PC-9 (cell line): ENCODE data around the gene UBE2H. TPM values are rescaled to one million over a fixed set of nuclear protein-coding genes. Genes with fewer than 3 reads are reported as not detected.

ENCODE experiments used
- BruUV-seq: library from RNA; stranded (reverse); fragments of 400-500 nt; replicated peaks from 2 replicates; lab custom pipeline; 2021; lab: Mats Ljungman, UMichigan
- CTCF ChIA-PET: fragments of 300-600 bp; sonication (Branson Sonifier 250); formaldehyde crosslinking; loops from one replicate; lab custom pipeline; 2022; ENCODE audit warnings: antibody characterized with exemption; lab: Charles Lee
- POLR2A ChIA-PET: fragments of 300-600 bp; sonication (Branson Sonifier 250); formaldehyde crosslinking; loops from one replicate; lab custom pipeline; 2022; ENCODE audit warnings: antibody characterized with exemption; ENCODE audit not compliant: unreplicated experiment; lab: Charles Lee
- DNase-seq, 2 experiments: peaks; one replicate each; pipeline versions ENCODE4 v3.0.0 to v3.0.0-alpha.2; 2015 to 2022; ENCODE audit warnings: mixed read lengths in 1 of 2
- H2AFZ ChIP-seq: fragments of 200-600 bp; sonication (generic); 2 replicates; pipeline ENCODE4 v1.8.1; 2017; ENCODE audit warnings: antibody characterized with exemption
- H3F3A ChIP-seq: fragments of 200-600 bp; sonication (generic); 2 replicates; pipeline ENCODE4 v1.8.1; 2017; ENCODE audit warnings: antibody characterized with exemption, mild to moderate bottlenecking, low read depth; ENCODE audit not compliant: insufficient read depth
- H3K27ac ChIP-seq: fragments of 200-600 bp; sonication (generic); 2 replicates; pipeline ENCODE4 v1.6.1; 2016; ENCODE audit warnings: mixed run types
- H3K27me3 ChIP-seq: fragments of 200-600 bp; sonication (generic); 2 replicates; pipeline ENCODE4 v1.6.1; 2016; ENCODE audit warnings: low read depth, mixed run types; ENCODE audit not compliant: insufficient read depth
- H3K36me3 ChIP-seq: fragments of 200-600 bp; sonication (generic); 2 replicates; pipeline ENCODE4 v1.6.1; 2016; ENCODE audit warnings: low read depth, mixed run types
- H3K4me1 ChIP-seq: fragments of 200-600 bp; sonication (generic); replicated peaks from 2 replicates; pipeline ENCODE4 v1.6.1; 2016; ENCODE audit warnings: mixed run types; ENCODE audit not compliant: insufficient read depth
- H3K4me2 ChIP-seq: fragments of 200-600 bp; sonication (generic); 2 replicates; pipeline ENCODE4 v1.6.1; 2017; ENCODE audit warnings: mixed run types
- H3K4me3 ChIP-seq: fragments of 200-600 bp; sonication (generic); 2 replicates; pipeline ENCODE4 v1.6.1; 2016; ENCODE audit warnings: mixed run types
- H3K79me2 ChIP-seq: fragments of 200-600 bp; sonication (generic); 2 replicates; pipeline ENCODE4 v1.6.1; 2017; ENCODE audit warnings: low read depth, mixed run types
- H3K9me2 ChIP-seq: fragments of 200-600 bp; sonication (generic); 2 replicates; pipeline ENCODE4 v1.8.1; 2017; ENCODE audit warnings: mild to moderate bottlenecking; ENCODE audit not compliant: insufficient read depth
- H3K9me3 ChIP-seq: fragments of 200-600 bp; sonication (generic); 2 replicates; pipeline ENCODE4 v1.8.1; 2016; ENCODE audit warnings: low read depth; ENCODE audit not compliant: insufficient read depth
- H4K20me1 ChIP-seq: fragments of 200-600 bp; sonication (generic); 2 replicates; pipeline ENCODE4 v1.8.1; 2017; ENCODE audit not compliant: insufficient read depth
- CTCF ChIP-seq: fragments of 200-600 bp; sonication (generic); conservative IDR thresholded peaks from 2 replicates; pipeline ENCODE4 v1.6.1; 2017; ENCODE audit warnings: mixed run types, antibody characterized with exemption, mild to moderate bottlenecking, moderate library complexity
- EZH2 ChIP-seq: fragments of 200-600 bp; sonication (generic); IDR thresholded peaks from 2 replicates; pipeline ENCODE4 v1.8.0; 2017; ENCODE audit warnings: antibody characterized with exemption, low read depth
- intact Hi-C: fragments of 100-400 bp; cut with micrococcal nuclease; formaldehyde crosslinking; loops from one replicate; pipeline ENCODE4 v1.10.0; 2022; ENCODE audit not compliant: unreplicated experiment
- total RNA-seq: library from RNA; stranded (reverse); gene quantifications from 2 replicates; pipeline ENCODE4 v1.2.3, GENCODE V29; 2021

Gene UBE2H
- total RNA-seq, 1 experiment from 2014 or later = 211 TPM

- Histone ChIP-seq H4K20me1 (peaks cover 47% of the 10 kb centered on the region), H3K79me2 (peaks cover 78% of the 10 kb centered on the region), H3K36me3 (peaks cover 18% of the 10 kb centered on the region), H3K27me3 (no peaks in the 10 kb centered on the region), H3K4me2 (no peak overlapping the region), H3K4me3 (no peak overlapping the region), H3F3A (peaks cover 26% of the 10 kb centered on the region; the same call in 1 of the 2 replicates), H3K4me1 (no peaks in the 10 kb centered on the region), H2AFZ (no peak overlapping the region), H3K27ac (no peak overlapping the region), H3K9me2 (no peaks in the 10 kb centered on the region), H3K9me3 (no peaks in the 10 kb centered on the region)
- POLR2A ChIA-PET = no interaction called here
- TF ChIP-seq CTCF (no peak), EZH2 (no peak)
- no TSS peak for BruUV-seq
- CTCF ChIA-PET = no interaction called here
- intact Hi-C loops = no loop called here
- no peak for DNase-seq
Measured at GRCh38 chr7:129923709-129924108, 29.1 kb downstream of the UBE2H start.

GRCh38 chr7:129919492-129919891 is 33.3 kb downstream of the UBE2H start:
- CTCF ChIA-PET = interaction anchor here (1.1 kb wide), 1 partner anchor 15 kb away, joined by 3 read pairs; no protein-coding TSS in a partner anchor
- POLR2A ChIA-PET = no interaction called here
- Histone ChIP-seq H3K27me3 (no peaks in the 10 kb centered on the region), H3K36me3 (peaks cover 14% of the 10 kb centered on the region), H3F3A (peaks cover 19% of the 10 kb centered on the region; the same call in 1 of the 2 replicates), H3K79me2 (peaks cover 85% of the 10 kb centered on the region), H2AFZ (no peak overlapping the region), H3K9me3 (no peaks in the 10 kb centered on the region), H3K4me2 (no peak overlapping the region), H3K9me2 (no peaks in the 10 kb centered on the region), H3K4me3 (no peak overlapping the region), H3K4me1 (no peaks in the 10 kb centered on the region; the same call in 1 of the 2 replicates), H3K27ac (no peak overlapping the region), H4K20me1 (peaks cover 66% of the 10 kb centered on the region)
- intact Hi-C loops = no loop called here
- BruUV-seq = no TSS peak
- DNase-seq = no peak
- TF ChIP-seq EZH2 = no peak
- TF ChIP-seq CTCF = no peak

- peaks cover 66% of the 10 kb centered on the region for H4K20me1 ChIP-seq
Measured at GRCh38 chr7:129918922-129919321, 33.8 kb downstream of the UBE2H start.

More at GRCh38 chr7:129918922-129919321, 33.8 kb downstream of the UBE2H start:
- no TSS peak for BruUV-seq
- H3K9me2 ChIP-seq = no peaks in the 10 kb centered on the region
- no peaks in the 10 kb centered on the region for H3K27me3 ChIP-seq
- H3K4me3 ChIP-seq = no peak overlapping the region
- H3K4me2 ChIP-seq = no peak overlapping the region
- TF ChIP-seq CTCF = no peak
- TF ChIP-seq EZH2 = no peak
- peaks cover 85% of the 10 kb centered on the region for H3K79me2 ChIP-seq
- peaks cover 10% of the 10 kb centered on the region for H3K36me3 ChIP-seq
- intact Hi-C loops = no loop called here
- ChIA-PET CTCF (no interaction called here), POLR2A (interaction anchor here (0.7 to 0.8 kb wide), 2 partner anchors 82 to 896 kb away, joined by 4 to 6 read pairs; no protein-coding TSS in a partner anchor)
- no peaks in the 10 kb centered on the region for H3K9me3 ChIP-seq
- H2AFZ ChIP-seq = no peak overlapping the region
- no peak overlapping the region for H3K27ac ChIP-seq
- DNase-seq = no peak
- no peaks in the 10 kb centered on the region; the same call in 1 of the 2 replicates for H3K4me1 ChIP-seq
- H3F3A ChIP-seq = peaks cover 17% of the 10 kb centered on the region; the same call in 1 of the 2 replicates
